ENCODE measurements around the gene BSDC1. TPM values are rescaled to one million over a fixed set of nuclear protein-coding genes. Genes with fewer than 3 reads are reported as not detected.

Gene BSDC1, protein sequence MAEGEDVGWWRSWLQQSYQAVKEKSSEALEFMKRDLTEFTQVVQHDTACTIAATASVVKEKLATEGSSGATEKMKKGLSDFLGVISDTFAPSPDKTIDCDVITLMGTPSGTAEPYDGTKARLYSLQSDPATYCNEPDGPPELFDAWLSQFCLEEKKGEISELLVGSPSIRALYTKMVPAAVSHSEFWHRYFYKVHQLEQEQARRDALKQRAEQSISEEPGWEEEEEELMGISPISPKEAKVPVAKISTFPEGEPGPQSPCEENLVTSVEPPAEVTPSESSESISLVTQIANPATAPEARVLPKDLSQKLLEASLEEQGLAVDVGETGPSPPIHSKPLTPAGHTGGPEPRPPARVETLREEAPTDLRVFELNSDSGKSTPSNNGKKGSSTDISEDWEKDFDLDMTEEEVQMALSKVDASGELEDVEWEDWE
- 48.7 and 53.0 TPM in 2 replicates for total RNA-seq

DNA sequence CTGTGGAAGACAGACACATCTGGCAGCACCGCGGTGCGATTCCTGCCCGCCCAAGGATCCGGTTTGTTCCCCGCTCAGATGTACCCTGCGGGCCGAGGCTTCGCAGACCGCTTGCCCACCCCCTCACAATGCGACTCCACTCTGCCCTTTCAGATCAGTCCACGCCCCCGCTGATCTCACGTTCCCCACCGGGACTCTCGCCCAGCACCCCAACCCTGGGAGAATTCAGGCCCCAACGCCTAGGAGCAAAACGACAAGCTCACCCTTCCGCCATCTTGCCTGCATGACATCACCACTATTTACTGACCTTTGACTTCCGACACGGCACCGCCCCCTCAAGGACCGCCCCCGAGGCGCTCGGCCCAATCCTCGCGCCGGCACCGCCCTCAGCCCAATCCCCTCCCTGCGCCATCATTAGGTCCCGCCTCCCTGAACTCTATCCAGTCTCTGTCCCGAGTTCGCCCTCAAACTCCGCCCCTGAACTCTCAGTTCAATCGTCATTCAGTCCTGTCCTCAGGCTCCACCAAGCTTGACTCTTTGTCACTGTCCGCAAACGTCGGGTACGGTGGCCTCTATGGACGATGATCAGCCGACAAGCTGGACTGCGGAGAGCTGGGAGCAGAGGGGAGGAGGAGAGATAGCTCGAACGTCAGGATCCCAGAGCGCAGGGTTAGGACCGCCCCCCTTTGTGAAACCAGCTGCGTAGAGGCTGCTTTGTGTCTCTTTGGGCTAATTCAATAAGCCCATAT lies at the start of gene BSDC1:
TSS of gene BSDC1 (minus strand) at position 301 of the 749 bp plus-strand sequence. CDS start at position 274, 27 bp downstream.

DNA sequence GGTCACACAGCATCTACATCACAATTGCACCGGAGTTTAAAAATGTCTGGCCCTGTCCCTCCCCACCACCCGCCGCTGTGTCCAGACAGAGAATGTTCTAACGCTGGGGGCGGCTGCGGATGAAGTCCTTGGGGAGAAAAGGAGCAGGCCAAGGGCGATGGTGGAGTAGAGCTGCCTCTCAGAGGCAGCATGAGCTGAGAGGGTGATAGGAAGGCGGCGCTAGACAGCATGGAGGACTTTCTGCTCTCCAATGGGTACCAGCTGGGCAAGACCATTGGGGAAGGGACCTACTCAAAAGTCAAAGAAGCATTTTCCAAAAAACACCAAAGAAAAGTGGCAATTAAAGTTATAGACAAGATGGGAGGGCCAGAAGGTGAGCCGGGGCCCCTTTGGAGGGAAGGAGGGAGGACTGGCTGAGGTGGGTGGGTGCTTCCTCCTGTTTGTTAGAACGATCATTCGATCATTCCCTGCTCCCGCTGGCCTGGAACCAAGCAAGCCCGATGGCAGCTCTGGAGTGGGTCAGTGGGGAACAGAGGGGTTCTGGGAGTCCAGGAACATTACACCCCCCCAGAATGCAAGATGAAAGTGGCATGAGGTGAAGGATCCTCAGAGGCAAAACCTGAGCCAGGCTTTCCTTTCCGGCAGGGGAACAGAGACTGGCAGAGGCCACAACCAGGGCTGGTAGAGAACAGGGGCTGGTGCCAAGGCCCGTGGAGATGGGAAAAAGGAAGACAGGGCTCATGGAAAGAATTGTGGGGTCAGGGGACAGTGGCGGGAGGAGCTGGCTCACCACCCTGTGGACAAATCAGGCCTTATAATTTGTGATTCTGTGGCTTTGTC lies 31.5 kb downstream of the BSDC1 start, which contains the start of the genes FAM229A and TSSK3:
TSS of gene FAM229A (minus strand) at position 12 of the 840 bp plus-strand sequence. CDS start 394 bp downstream, outside the sequence.
TSS of gene TSSK3 (plus strand) at position 66 of the 840 bp plus-strand sequence. CDS start at position 229, 163 bp downstream.

DNA sequence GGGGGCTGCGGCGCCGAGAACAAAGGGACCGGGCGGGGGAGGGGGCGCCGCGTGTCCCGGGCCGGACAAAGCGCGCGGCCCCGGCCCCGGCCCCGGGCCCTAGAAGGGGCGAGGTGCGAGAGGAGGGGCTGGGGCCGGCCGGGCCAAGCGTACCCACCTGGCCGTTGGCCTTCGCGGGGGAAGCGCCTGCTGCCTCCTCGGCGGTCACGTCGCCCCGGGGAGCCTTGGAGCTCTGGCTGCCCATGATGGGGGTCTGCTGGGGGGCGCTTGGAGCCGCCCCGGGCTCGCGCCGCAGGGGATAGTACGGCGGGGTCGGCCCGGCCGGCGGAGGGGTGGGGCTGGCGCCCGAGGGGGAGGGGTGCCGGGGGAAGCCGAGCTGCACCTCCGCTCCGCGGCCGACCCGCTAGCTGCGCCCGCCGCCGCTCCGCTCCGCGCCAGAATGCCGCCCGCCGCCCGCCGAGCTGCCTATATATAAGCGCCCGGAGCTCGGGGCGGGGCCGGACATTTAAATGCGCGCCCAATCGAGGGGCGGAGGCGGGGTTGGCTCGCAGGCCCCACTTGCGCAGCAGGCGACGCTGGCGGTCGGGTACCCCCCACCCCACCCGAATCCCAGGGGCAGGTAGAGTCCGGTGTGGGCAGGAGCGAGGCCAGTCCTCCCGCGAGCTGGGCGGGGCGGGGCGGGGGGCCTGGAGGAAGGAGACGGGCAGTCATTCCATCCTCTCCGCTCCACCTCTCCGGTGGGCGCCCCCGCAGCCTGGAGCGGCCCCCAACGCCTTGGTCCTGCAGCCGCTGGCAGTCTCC lies 58.3 kb downstream of the BSDC1 start, which contains the start of gene MARCKSL1:
TSS of gene MARCKSL1 (minus strand) at position 444 of the 801 bp plus-strand sequence. CDS start at position 244, 200 bp downstream.

Other genes with a start within 250 kb of the BSDC1 start
- 49.0 and 53.6 TPM in 2 replicates for gene TXLNA, start 214.8 kb downstream of the BSDC1 start, total RNA-seq
- 10.1 and 20.3 TPM in 2 replicates for gene CCDC28B, start 193.8 kb downstream of the BSDC1 start, total RNA-seq
- gene IQCC, start 188.8 kb downstream of the BSDC1 start, total RNA-seq, result 1.0 and 3.6 TPM in 2 replicates
- not detected in 2 replicates for gene DCDC2B, start 185.4 kb downstream of the BSDC1 start, total RNA-seq
- 12.8 and 17.8 TPM in 2 replicates for gene TMEM234, start 172.1 kb downstream of the BSDC1 start, total RNA-seq
- gene EIF3I, start 172.0 kb downstream of the BSDC1 start, total RNA-seq, result 242 and 347 TPM in 2 replicates
- 0.33 and 0.63 TPM in 2 replicates for gene FAM167B, start 147.2 kb downstream of the BSDC1 start, total RNA-seq
- gene LCK, start 143.2 kb downstream of the BSDC1 start, total RNA-seq, result 0.25 and 0.33 TPM in 2 replicates
- 58.6 and 73.0 TPM in 2 replicates for gene HDAC1, start 102.4 kb downstream of the BSDC1 start, total RNA-seq
- gene MARCKSL1, start 58.2 kb downstream of the BSDC1 start, total RNA-seq, result 154 and 160 TPM in 2 replicates
- gene FAM229A, start 32.0 kb downstream of the BSDC1 start, total RNA-seq, result 1.3 and 4.2 TPM in 2 replicates
- gene TSSK3, start 31.9 kb downstream of the BSDC1 start, total RNA-seq, result 0.16 and 1.3 TPM in 2 replicates
- gene ZBTB8B, start 70.6 kb upstream of the BSDC1 start, total RNA-seq, result under 0.01 TPM in 1 of 2 replicates, not detected in the other
- gene ZBTB8A, start 145.0 kb upstream of the BSDC1 start, total RNA-seq, result 3.6 and 7.7 TPM in 2 replicates